Measurements from ENCODE around the gene UIMC1.

UIMC1 gene

GRCh38 chr5:176897263-176897662 is 109.3 kb downstream of the UIMC1 start:
- no peak for TF ChIP-seq CTCF (IDR thresholded peaks at IDR 0.05)

- no peak for TF ChIP-seq CTCF (IDR thresholded peaks at IDR 0.05)
Observed at GRCh38 chr5:176895831-176896230, 110.7 kb downstream of the UIMC1 start.

GRCh38 chr5:176894298-176894697 is 112.3 kb downstream of the UIMC1 start:
- TF ChIP-seq CTCF (IDR thresholded peaks at IDR 0.05), result no peak

GRCh38 chr5:176892663-176893062 is 113.9 kb downstream of the UIMC1 start:
- no peak for TF ChIP-seq CTCF (IDR thresholded peaks at IDR 0.05)

- no peak for TF ChIP-seq CTCF (IDR thresholded peaks at IDR 0.05)
Observed at GRCh38 chr5:176891331-176891958, 115.1 kb downstream of the UIMC1 start.

GRCh38 chr5:176890455-176891330 is 115.9 kb downstream of the UIMC1 start:
- no peak for TF ChIP-seq CTCF (IDR thresholded peaks at IDR 0.05)

GRCh38 chr5:176889321-176890280 is 117.0 kb downstream of the UIMC1 start:
- TF ChIP-seq CTCF (IDR thresholded peaks at IDR 0.05), result no peak
